ENCODE measurements around the gene CST4. TPM values are rescaled to one million over a fixed set of nuclear protein-coding genes. Genes with fewer than 3 reads are reported as not detected.

The CST4 gene
- total RNA-seq, 1 experiment from 2014 or later, result not detected

DNA sequence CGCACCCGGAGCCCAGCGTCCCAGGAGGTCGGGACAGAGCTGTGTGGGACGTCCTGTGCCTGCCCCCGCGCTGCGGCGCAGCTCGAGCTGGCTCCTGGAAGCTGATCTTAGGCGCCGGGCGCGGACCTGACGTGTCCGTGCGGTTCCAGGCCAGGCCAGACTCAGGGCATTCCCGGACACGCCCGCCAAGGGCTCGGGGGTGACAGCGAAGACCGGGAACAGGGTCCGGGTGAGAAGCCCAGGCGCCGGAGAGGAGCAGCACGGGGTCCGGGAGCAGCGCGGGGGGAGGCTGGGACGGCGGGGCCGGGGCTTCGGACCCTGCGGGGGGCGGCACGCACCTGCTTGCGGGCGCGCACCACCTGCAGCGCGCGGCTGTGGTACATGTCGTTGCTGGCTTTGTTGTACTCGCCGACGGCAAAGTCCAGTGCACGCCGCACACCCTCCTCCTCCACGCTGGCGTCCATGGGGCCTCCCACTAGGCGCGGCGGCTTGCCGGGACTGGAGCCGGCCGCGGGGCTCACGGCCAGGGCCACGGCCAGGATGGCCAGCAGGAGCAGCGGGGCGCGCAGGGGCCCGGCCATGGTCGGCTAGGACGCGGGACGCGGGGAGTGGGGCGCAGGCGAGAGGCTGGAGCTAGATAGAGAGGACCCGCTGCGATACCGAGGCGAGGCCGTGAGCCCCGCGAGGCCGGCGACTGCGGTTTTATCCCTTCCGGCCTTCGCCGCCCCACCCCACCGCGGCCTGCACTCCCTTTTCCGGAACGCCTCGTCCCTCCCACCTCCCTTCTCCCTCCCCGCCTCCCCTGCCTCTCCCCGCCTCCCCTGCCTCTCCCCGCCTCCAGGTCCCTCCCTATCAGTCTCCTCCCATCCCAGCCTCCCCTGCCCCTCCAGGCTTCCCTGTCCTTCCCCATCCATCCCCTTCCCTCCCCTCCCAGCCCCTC is 51.3 kb downstream of the CST4 start, which contains the start of gene CST3 (continued):
- no peak for TF ChIP-seq NFATC4 (CRISPR knock-in tag; IDR thresholded peaks at IDR 0.05)
- TF ChIP-seq, protein P1, sequence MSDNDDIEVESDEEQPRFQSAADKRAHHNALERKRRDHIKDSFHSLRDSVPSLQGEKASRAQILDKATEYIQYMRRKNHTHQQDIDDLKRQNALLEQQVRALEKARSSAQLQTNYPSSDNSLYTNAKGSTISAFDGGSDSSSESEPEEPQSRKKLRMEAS (CRISPR knock-in tag; IDR thresholded peaks at IDR 0.05), result peak; percentile 9; the same call in 1 of the 2 replicates
- TF ChIP-seq FOXP1 (CRISPR knock-in tag; IDR thresholded peaks at IDR 0.05; ENCODE audit: borderline replicate concordance), result peak; percentile 20; the same call in 1 of the 2 replicates
- 0 out of 2 replicates have a peak, but pooled peaks have one; percentile 70 for TF ChIP-seq KAT7 (CRISPR knock-in tag; IDR thresholded peaks at IDR 0.05; ENCODE audit: borderline replicate concordance)
- TF ChIP-seq ZNF671 (CRISPR knock-in tag; IDR thresholded peaks at IDR 0.05), result no peak
- TF ChIP-seq, protein P2, sequence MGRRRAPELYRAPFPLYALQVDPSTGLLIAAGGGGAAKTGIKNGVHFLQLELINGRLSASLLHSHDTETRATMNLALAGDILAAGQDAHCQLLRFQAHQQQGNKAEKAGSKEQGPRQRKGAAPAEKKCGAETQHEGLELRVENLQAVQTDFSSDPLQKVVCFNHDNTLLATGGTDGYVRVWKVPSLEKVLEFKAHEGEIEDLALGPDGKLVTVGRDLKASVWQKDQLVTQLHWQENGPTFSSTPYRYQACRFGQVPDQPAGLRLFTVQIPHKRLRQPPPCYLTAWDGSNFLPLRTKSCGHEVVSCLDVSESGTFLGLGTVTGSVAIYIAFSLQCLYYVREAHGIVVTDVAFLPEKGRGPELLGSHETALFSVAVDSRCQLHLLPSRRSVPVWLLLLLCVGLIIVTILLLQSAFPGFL (CRISPR knock-in tag; IDR thresholded peaks at IDR 0.05; ENCODE audit: borderline replicate concordance), result peak; percentile 76; the same call in 1 of the 2 replicates
- TF ChIP-seq SP1 (CRISPR knock-in tag; conservative IDR thresholded peaks at IDR 0.05), result peak; percentile 3; the same call in 1 of the 2 replicates
- 0 out of 2 replicates have a peak, but pooled peaks have one; percentile 12 for TF ChIP-seq TEAD1 (CRISPR knock-in tag; IDR thresholded peaks at IDR 0.05)
- peak; percentile 42; the same call in 1 of the 2 replicates for TF ChIP-seq ESRRA (CRISPR knock-in tag; IDR thresholded peaks at IDR 0.05; ENCODE audit: borderline replicate concordance)
- TF ChIP-seq, protein P3, sequence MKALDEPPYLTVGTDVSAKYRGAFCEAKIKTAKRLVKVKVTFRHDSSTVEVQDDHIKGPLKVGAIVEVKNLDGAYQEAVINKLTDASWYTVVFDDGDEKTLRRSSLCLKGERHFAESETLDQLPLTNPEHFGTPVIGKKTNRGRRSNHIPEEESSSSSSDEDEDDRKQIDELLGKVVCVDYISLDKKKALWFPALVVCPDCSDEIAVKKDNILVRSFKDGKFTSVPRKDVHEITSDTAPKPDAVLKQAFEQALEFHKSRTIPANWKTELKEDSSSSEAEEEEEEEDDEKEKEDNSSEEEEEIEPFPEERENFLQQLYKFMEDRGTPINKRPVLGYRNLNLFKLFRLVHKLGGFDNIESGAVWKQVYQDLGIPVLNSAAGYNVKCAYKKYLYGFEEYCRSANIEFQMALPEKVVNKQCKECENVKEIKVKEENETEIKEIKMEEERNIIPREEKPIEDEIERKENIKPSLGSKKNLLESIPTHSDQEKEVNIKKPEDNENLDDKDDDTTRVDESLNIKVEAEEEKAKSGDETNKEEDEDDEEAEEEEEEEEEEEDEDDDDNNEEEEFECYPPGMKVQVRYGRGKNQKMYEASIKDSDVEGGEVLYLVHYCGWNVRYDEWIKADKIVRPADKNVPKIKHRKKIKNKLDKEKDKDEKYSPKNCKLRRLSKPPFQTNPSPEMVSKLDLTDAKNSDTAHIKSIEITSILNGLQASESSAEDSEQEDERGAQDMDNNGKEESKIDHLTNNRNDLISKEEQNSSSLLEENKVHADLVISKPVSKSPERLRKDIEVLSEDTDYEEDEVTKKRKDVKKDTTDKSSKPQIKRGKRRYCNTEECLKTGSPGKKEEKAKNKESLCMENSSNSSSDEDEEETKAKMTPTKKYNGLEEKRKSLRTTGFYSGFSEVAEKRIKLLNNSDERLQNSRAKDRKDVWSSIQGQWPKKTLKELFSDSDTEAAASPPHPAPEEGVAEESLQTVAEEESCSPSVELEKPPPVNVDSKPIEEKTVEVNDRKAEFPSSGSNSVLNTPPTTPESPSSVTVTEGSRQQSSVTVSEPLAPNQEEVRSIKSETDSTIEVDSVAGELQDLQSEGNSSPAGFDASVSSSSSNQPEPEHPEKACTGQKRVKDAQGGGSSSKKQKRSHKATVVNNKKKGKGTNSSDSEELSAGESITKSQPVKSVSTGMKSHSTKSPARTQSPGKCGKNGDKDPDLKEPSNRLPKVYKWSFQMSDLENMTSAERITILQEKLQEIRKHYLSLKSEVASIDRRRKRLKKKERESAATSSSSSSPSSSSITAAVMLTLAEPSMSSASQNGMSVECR (CRISPR knock-in tag; IDR thresholded peaks at IDR 0.05; ENCODE audit: borderline replicate concordance), result 0 out of 2 replicates have a peak, but pooled peaks have one; percentile 10

DNA sequence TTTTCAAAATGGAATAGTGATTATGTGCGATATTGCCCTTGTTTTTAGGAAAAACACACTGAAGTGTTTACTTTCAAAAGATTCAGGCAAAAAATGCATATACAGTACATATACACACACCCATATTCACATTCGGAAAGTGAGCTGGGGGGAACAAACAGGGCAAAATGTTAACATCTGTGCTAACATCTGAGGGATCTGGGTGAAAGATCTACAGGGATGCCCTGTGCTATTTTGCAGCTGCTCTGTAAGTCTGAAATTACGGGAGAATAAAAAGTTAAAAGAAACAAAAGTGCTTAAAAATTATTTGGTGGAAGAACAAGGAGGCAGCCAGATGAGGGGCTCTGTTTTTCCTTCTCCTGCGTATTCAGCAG is 51.9 kb downstream of the CST4 start:
- peak overlapping the region; percentile 81 for H3K4me3 Mint-ChIP-seq
- DNase-seq (ENCODE audit: low spot score), result no peak
- ChIA-PET POLR2A (no interaction called here), CTCF (interaction anchor here (0.8 to 1.1 kb wide), 2 partner anchors 31 to 195 kb away, joined by 3 to 4 read pairs; no protein-coding TSS in a partner anchor)
- H3K9me3 Mint-ChIP-seq, result no peaks in the 10 kb centered on the region
- no peak for ATAC-seq
- H3K27me3 Mint-ChIP-seq (ENCODE audit: low read depth), result peaks cover 18% of the 10 kb centered on the region
- H3K36me3 Mint-ChIP-seq, result no peaks in the 10 kb centered on the region; the same call in 1 of the 2 replicates
- peaks cover 36% of the 10 kb centered on the region for H3K4me1 Mint-ChIP-seq
- no peak overlapping the region for H3K27ac Mint-ChIP-seq
- TF ChIP-seq RELA (CRISPR knock-in tag; IDR thresholded peaks at IDR 0.05; ENCODE audit: borderline replicate concordance) (no peak), ZNF138 (CRISPR knock-in tag; conservative IDR thresholded peaks at IDR 0.05) (no peak), PRRX2 (CRISPR knock-in tag; IDR thresholded peaks at IDR 0.05) (no peak)
- TF ChIP-seq, protein P1 (CRISPR knock-in tag; IDR thresholded peaks at IDR 0.05), result no peak

DNA sequence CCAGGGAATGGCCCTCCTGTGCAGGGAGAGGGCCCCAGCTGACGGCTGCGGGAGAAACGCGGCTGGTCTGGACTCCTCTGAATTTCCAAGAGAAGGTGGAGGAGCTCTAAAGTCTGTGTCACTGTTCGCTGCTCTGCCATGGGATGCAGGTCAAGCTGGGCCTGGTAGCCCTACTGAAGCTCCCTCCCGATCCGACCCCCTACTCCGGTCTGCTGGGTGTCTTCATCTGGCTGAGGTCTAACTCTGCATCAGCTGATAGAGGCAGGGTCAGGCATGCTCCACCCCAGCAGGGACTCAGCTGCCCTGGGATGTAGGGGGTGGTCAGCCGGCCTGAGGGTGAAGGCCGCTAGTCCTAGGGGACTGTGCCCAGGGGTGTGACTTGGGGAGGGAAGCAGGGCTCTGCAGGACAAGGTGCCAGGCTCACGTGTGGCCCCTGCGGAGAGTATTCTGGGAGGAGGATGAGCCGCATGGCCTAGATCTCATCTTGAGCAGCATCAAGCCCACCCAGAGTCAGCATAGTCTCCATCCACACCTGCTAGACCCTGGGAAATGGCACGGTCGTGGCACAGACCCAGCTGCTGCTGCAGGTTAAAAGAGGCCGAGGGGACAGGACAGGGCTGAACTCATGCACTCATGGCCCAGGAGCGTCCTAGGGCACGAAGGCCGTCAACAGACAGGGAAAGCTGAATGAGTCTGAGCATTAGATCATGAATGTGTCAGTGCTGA is 52.5 kb downstream of the CST4 start:
- DNase-seq (ENCODE audit: low spot score), result no peak
- no peaks in the 10 kb centered on the region for H3K9me3 Mint-ChIP-seq
- H3K27ac Mint-ChIP-seq, result no peak overlapping the region
- POLR2A ChIA-PET, result no interaction called here
- H3K4me1 Mint-ChIP-seq, result peaks cover 36% of the 10 kb centered on the region
- no peak for ATAC-seq
- peak overlapping the region; percentile 81 for H3K4me3 Mint-ChIP-seq
- CTCF ChIA-PET, result interaction anchor here (0.8 to 1.1 kb wide), 2 partner anchors 32 to 194 kb away, joined by 3 to 4 read pairs; no protein-coding TSS in a partner anchor
- peaks cover 18% of the 10 kb centered on the region for H3K27me3 Mint-ChIP-seq (ENCODE audit: low read depth)
- H3K36me3 Mint-ChIP-seq, result no peaks in the 10 kb centered on the region; the same call in 1 of the 2 replicates
- TF ChIP-seq ELF4 (CRISPR knock-in tag; IDR thresholded peaks at IDR 0.05; ENCODE audit: low read depth), result no peak
- TF ChIP-seq RELA (CRISPR knock-in tag; IDR thresholded peaks at IDR 0.05; ENCODE audit: borderline replicate concordance), result no peak
- no peak for TF ChIP-seq MYBL2 (CRISPR knock-in tag; IDR thresholded peaks at IDR 0.05)
- no peak for TF ChIP-seq ZNF232 (CRISPR knock-in tag; IDR thresholded peaks at IDR 0.05)
- TF ChIP-seq, protein P4, sequence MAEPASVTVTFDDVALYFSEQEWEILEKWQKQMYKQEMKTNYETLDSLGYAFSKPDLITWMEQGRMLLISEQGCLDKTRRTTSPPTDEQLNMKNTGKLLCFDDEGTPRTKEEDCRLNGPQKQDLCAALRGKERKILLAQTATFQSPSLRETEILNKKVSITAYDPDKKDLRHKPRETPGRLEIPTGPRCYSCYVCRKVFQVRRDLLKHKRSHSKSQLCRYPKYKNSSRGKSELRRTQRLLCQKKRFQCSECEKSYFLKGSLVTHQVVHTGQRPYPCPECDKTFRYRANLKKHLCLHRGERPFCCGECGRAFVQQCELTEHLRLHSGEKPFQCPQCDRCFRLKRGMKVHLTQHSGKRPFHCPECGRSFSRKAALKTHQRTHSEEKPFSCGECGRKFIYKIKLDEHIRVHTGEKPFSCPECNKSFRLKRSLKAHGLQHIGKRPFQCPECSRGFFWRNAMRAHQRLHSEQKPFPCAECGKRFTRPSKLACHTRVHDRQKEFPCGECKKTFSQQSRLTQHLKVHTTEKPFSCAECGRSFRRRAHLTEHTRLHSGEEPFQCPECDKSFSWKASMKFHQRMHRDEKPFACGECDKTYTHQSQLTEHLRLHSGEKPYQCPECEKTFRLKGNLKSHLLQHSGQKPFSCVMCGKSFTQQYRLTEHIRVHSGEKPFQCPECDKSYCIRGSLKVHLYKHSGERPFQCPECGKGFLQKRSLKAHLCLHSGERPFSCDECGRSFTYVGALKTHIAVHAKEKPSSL (CRISPR knock-in tag; conservative IDR thresholded peaks at IDR 0.05), result no peak
- TF ChIP-seq, protein P5, sequence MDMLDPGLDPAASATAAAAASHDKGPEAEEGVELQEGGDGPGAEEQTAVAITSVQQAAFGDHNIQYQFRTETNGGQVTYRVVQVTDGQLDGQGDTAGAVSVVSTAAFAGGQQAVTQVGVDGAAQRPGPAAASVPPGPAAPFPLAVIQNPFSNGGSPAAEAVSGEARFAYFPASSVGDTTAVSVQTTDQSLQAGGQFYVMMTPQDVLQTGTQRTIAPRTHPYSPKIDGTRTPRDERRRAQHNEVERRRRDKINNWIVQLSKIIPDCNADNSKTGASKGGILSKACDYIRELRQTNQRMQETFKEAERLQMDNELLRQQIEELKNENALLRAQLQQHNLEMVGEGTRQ (CRISPR knock-in tag; IDR thresholded peaks at IDR 0.05), result no peak

All from WTC11 (cell line).